GM18861 (cell line): ENCODE measurements around the gene ARSH.
A peak's percentile ranks its signal among the peaks of the same experiment; 100 is the strongest.
"Not testable (repeated sequence)": the region's sequence is repeated elsewhere in the genome, so short reads cannot be mapped to it uniquely, and the experiment has no call there.

ENCODE experiments used
- ATAC-seq: cut with Tn5 transposase; IDR thresholded peaks from one replicate; pipeline ENCODE4 v1.9.1; 2021; ENCODE audit not compliant: unreplicated experiment

ARSH gene, protein sequence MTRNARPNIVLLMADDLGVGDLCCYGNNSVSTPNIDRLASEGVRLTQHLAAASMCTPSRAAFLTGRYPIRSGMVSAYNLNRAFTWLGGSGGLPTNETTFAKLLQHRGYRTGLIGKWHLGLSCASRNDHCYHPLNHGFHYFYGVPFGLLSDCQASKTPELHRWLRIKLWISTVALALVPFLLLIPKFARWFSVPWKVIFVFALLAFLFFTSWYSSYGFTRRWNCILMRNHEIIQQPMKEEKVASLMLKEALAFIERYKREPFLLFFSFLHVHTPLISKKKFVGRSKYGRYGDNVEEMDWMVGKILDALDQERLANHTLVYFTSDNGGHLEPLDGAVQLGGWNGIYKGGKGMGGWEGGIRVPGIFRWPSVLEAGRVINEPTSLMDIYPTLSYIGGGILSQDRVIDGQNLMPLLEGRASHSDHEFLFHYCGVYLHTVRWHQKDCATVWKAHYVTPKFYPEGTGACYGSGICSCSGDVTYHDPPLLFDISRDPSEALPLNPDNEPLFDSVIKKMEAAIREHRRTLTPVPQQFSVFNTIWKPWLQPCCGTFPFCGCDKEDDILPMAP

DNA sequence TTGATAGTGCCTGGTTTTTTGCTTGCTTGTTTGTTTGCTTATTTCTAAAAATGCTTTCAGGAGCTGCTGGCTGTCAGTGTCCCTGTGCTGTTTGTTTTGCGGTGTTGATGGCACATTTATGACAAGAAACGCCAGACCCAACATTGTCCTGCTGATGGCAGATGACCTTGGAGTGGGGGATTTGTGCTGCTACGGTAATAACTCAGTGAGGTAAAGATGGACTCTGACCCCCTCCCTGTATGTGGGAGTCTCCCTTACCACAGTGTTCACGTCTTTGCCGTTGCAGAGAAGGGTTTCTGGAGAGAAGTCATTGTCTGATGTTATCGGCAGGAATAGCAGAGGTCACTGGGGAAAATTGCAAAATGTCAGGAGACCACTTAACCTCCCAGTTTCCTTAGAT lies at the start of gene ARSH:
Gene ARSH, plus strand, starts transcription at position 52 of the 400 bp plus-strand sequence. Its CDS starts 67 bp downstream, at position 119.
- ATAC-seq, result no peak

DNA sequence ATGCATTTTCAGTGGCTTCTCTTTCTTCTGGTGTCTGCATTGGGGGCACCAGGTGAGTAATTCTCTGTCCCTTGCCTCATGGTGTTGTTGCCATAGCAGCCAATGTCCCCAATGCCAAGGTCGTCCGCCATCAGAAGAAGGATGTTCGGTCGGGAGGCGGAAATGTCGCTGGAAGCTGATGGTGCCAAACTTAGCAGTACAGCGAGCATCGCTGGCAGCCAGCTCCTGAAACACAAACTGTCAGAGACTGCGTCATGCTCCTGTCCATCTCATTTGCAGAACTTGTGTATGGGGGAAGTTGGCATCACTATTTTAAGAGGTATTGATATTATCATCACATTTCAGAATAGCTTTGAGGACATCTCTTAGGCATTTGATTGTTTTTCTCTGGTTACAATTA lies 48.1 kb upstream of the ARSH start:
- no peak for ATAC-seq

DNA sequence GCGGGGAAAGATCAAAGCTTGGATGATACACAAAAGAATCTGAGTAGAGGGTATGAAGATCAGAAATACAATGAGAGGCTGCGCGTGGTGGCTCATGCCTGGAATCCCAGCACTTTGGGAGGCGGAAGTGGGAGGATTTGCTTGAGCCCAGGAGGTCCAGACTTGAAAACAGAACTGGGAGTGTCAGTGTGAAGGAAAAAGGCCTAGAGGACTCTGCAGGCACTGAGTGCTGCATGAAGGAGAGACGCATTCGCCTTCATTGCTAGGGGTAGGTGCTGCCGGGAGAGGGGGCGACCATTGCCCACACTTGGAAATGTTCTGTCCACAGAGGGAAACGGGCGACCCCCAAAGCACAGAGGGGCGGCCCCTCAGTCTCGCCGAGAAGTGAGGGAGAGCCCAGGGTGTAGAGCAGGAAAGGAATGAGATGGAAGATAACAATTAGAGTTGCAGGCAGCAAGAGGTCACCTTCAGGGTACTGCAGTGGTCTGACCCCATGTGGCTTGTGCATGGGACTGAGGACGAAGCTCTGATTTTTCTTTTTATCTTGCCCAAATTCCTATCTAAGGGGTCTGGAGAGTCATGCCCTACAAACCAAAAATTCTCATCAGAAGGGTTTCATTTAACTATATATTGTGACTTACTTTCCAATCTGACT lies 45.4 kb upstream of the ARSH start:
- ATAC-seq, result no peak

DNA sequence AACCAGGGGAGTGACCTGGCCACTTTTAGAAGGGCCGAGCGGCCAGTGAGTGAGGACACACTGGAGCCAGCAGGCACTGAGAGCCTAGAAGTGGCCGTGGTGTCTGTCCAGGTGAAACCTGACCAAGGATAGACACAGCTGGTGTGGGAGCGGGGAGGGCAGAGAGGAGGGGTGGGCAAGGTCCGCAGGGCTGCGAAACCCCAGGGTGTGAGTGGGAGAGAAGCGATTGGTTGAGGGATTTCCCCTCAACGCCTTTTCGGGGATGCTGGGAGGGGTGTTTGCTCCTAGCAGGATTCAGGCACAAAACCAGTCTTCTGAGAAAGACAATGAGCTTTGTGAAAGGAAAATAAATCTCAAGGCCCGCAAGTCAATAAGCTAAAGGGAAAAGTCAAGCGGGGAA lies 44.0 kb upstream of the ARSH start:
- ATAC-seq, result no peak

DNA sequence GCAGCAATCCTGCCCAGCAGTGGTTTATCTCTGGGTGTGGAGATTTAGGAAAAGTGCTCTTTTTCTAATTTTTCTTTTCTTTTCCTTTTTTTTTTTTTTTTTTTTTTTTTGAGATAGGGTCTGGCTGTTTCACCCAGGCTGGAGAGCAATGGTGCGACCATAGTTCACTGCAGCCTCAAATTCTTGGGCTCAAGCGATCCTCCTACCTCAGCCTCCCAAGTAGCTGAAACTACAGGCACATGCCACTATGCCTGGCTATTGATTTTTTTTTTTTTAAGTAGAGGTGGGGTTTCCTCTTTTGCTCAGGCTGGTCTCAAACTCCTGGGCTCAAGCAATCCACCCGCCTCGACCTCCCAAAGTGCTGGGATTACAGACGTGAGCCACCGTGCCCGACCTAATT lies 42.9 kb upstream of the ARSH start:
- ATAC-seq, result not testable (repeated sequence)

DNA sequence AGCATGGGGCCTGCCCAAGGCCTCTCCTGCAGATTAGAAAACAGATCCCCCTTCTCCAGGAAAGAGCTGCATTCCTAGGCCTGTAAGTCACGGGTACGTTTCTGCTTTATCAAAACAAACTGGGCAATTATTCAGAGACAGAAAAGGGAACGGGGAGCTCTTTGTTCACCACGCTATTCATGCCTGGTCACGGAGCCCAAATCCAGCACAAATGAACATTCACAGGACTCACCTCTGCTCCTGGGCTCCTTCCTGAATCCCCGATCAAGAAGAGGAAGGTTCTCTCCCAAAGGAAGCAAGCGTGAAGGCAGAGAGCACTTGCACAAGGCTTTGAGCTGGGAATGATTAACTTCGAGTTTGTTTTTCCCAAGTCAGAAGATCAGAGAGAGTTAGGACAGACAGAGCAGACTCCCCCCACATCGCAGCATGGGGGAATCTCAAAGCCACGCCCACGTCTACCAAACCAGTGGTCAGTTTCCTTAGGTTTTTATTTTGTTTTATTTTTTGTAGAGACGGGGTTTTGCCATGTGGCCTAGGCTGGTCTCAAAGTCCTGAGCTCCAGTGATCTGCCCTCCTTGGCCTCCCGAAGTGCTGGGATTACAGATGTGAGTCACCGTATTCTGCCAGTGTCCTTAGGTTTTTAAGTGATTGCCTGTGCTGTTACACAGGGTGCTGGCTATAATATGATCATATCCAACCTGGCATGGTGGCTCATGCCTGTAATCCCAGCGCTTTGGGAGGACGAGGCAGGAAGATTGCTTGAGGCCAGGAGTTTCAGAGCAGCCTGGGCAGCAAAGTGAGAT lies 42.2 kb upstream of the ARSH start:
- not testable (repeated sequence) for ATAC-seq

DNA sequence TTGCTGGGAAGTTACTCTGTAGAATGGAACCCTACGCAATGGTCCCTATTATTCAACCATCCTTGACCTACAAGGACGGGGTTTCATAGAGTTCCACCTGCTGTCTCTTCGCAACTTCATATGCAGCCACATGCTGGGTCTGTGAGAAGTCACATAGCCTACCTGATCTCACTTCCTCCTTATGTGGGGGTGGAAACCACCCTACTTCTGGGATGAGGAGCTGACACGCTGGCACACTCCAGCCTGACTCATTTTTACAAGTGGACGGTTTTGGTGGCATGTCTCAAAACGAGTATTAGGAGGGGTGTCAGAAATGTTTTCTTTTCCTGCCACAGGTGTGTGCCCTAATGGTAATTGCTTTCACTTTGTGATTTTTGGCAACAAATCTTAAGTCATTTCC lies 40.4 kb upstream of the ARSH start:
- ATAC-seq, result peak; percentile 57

DNA sequence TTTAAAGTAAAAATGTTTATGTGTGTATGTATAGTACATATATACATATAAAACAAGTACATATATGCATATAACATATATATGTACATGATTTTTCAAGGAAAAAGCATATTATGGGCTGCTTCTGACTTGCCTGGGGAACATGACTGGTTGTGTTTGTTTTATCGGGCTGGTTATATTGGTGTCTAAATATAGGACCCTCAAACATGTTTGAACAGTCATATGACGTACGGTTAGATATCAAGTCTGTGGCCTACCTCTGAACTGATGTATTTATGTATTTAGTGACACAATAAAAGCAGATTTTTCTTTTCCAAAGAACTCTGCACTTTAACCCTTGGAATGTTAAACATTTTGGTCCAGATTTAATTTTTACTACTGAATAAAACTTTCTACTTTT lies 39.3 kb upstream of the ARSH start:
- no peak for ATAC-seq

DNA sequence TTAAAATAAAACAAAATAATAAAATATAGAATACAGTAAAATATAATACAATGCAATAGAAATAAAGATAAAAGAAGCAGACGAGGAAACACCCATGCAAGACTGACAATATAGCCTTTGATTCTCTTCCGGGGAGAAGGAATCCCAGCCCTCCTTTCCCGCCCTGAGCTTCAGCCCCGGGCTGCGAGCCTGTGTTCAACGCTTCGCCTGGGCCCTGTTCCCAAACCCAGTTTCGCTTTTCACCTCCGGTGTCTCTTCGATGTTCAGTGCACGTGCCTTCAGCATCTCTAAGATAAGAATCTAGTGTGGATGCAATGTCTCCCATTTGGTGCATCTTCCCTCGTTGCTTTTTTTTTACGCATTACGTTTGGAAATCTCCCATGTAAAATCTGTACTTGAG lies 38.8 kb upstream of the ARSH start:
- ATAC-seq, result no peak

DNA sequence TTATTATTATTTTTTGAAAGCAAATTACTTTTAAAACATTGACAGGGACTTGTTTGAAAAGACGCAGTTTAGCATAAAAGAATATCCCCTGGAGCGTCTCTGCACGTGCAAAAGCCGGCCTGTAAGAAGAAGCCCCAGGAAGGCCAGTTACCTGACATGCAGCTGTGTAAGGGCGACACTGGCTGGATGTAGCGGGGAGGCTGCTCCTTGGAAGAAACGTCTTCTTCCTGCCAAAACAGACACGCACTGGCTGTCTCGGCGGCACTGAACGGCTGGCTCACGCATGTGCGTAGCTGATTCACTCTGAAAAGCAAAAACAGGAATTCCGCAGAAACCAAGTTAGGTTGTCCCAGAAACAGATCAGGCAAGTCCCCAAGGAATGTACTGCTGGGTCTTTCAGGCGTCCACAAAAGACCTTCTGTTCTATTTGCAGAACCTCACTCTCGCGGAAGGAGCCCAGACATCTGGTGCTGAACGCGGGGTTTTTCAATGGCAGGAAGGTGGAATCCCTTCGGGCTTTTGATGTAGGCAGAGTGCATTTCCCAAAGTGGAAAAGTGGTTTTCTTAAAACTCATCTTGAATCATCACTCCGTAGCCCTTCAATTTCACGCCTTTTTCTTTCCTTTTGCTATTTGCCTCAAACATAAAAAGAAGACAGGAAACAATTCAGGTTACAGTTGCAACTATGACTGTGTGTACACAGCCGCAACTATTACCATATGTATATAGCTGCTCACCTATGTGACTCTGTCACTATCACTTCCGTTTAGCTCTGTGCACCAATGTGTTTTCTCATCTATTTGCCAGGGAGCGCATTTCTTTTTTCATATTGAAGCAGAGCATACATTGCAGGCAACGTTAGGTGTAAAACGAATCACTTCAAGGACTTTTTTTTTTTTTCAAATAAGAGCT lies 38.1 kb upstream of the ARSH start:
- ATAC-seq, result no peak

DNA sequence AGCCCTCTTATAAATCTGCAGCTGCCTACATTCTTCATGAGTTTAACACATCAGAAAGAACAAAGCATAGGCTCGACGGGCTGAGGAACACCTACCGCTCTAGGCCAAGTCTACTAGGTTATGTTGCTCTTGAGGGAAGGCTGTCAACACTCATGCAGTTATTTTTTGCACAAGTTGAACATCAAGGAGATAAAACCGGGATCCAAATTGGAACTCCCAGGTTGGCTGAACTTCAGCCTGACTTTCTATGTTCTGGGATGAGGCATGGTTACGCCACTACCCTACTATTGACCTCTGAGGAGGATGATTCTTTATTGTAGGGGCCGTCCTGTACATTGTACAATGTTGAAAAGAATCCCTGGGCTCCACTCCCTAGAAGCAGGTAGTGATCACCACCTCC lies 37.3 kb upstream of the ARSH start:
- ATAC-seq, result no peak

DNA sequence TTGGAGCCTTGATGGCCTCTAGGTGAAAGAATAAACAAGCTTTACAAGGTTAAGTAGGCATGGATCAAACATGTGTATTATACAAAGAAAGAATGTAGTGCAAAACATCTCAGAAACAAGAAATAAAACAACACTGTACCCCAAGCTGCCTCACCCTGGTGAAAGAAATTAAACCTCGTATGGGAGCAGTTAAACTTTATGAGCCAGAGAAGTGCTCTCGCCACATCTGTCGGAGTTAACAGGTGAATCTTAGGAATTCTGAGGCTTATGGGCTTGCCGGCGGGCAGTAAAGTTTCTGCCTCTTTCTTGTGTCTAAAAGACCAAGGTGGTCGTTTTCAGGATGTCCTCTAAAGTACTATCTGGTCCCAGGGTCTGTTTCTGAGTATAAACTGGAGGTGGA lies 34.0 kb upstream of the ARSH start:
- ATAC-seq, result no peak

DNA sequence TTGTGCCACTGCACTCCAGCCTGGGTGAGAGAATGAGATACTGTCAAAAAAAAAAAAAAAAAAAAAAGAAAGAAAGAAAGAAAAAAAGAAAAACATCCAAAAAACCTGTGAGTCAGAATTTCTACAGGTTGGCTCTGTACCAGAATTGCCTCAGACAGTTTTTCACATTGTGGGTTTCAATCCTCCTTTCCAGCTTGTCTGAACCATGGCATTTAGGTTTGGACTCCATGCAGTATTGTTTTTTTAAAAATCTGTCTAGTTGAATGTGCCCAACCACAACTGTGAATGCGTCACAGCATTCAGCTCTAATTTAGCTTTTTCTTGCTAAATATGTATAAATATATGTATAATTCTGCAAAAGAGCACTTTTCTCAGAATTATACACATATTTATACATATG lies 31.4 kb upstream of the ARSH start:
- no peak for ATAC-seq

DNA sequence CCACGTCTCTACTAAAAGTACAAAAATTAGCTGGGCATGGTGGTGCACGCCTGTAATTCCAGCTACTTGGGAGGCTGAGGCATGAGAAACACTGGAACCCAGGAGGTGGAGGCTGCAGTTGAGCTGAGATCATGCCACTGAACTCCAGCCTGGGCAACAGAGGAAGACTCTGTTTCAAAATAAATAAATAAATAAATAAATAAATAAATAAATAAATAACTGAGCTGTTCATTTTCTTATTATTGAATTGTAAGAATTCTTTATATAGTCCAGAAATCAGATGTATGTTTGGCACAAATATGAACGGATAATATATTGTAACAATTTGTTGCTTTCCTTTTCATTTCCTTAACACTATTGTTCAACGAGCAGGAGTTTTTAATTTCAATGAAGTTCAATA lies 27.7 kb upstream of the ARSH start:
- ATAC-seq, result not testable (repeated sequence)

DNA sequence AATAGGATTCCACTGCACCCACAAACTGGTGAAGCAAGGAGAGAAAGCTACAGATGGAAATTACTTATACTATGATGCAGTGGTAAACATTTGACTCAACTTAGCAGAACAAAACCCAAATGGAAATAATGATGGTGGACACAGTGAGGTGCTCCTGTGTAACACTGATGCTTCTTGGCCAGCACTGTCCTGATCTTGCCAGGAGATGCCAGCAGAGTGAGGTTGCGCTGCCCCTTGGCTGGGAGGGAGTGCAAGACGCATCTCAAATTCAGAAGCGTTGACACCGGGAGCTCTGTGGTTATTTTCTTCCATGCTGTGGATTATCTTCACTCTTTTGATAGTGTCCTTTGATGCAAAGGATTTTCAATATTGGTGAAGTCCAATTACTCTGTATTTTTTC lies 22.0 kb upstream of the ARSH start:
- no peak for ATAC-seq

DNA sequence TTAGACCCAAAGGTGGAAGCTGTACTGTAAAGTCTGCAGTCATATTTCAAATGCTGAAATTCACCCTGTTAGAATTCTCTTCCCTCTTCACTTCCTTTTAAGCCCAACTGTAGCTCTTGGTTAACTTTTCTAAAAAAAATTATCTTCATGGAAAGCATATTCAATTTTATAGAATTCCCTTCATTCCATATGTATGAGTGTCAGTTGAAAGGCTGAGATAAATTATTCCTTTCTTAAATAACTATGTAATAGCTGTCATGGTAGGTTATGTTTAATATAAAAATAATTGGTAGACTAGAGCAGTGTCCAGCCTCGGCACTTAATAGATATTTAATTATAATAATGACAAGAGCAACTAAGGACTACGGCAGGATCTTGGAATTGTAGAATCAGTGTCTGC lies 16.8 kb upstream of the ARSH start:
- ATAC-seq, result no peak

DNA sequence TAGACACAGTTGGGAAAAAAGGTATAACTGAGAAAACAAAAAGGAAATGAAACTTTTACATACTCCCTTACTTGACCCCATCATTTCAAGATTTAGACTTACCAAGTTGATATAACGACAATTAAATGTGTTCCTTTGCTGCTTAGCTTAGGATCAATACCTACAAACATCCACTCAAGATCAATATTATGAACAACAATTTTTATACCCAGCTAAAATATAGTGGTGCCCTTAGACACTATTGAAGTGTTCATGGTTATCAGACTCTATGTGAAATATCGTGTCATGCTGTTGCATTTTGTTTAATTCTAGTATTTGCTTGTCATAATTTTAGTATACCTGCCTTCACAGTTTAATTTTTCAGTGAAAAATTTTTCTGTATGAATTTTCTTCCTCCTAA lies 4.2 kb downstream of the ARSH start:
- ATAC-seq, result no peak

DNA sequence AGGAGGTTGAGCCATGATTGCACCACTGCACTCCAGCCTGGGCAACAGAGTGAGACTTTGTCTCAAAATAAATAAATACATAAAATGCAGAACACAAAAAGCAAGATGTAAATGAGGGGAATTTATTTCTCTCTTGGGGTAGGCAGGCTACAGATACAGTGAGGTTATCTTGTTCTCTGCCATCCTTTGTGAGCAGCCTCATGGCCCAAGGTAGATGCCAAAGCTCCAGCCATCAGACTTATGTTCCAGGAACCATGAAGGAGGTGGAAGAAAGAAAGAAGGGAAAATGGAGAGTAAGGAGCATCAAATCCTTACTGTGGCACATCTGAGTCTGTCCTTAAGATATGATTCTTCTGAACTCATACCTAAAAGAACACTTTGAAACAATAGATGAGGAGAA lies 11.1 kb downstream of the ARSH start:
- no peak for ATAC-seq

DNA sequence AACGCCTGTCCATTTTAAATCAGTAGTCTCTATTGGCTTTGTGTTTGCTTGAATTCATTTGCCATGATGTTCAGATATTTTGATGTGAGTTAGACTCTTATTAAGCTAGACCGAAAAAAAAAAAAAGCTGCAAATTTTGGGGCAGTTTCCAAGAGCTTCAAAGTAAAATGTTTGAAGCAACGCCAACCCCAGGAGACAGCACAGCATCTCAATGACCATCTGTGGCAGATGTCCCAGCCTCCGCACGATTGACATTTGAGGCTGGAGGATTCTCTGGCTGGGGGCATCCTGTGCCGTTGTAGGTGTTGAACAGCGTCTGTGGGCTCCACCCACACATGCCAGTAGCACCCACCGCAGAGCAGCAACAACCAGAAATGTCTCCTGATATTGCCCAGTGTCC lies 17.8 kb downstream of the ARSH start:
- no peak for ATAC-seq

DNA sequence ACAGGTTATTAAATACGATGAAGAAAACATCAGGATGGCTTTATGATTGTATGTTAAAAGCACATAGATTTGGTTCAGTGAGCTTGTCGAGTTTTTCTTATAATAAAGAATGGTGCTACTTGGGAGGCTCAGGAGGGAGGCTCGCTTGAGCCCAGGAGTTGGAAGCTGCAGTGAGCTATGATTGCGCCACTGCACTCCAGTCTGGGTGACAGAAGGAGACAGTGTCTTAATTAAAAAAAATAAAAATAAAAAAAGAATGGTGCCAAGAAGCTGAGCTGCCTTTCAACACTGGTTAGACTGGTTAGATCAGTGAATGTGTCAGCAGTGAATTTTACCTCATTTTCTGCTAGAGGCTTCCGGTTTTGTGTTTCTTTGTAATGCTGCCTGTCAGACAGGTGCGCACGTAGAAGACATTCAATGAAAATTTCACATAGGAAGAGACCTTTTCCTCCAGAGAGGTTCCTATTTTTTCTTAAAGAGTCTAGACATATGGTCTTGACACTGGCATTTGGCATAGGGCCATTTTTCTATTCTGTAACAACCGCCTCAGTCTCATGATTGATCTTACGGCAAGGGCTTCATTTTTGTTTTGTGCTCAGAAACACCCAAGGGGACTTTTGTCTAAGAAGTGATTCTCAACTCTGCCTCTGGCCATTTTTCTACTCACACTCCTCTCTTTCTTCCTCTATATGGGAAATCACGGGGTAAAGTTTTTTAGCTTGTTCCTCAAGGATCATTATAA lies 19.9 kb downstream of the ARSH start:
- no peak for ATAC-seq
